ENCODE data around the gene AMN.

The AMN gene

DNA sequence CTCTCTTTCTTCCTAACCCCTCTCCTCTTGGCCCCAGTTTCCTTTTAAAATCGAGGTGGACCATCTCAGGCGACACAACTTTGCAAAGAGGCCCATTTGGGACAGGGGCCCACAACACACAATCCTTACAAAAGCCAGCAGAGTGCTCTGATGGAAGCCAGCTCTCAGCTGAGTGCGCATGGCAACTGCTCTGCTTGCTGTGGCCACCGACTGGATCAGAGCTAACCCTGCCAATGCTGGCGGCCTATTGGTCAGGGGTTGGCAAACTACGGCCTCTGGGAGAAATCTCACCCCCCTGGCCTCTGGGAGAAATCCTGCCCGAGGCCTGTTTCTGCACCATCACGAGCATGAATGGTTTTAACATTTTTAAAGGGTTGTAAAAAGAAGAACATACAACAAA, 55.0 kb downstream of the AMN start:
- no peak for TF ChIP-seq CTCF (IDR thresholded peaks at IDR 0.05; ENCODE audit: low read depth, low read length, missing control alignments)
- H3K4me3 ChIP-seq (ENCODE audit: low read depth, low read length): no peak overlapping the region
- no peak for DNase-seq (ENCODE audit: low read depth)

DNA sequence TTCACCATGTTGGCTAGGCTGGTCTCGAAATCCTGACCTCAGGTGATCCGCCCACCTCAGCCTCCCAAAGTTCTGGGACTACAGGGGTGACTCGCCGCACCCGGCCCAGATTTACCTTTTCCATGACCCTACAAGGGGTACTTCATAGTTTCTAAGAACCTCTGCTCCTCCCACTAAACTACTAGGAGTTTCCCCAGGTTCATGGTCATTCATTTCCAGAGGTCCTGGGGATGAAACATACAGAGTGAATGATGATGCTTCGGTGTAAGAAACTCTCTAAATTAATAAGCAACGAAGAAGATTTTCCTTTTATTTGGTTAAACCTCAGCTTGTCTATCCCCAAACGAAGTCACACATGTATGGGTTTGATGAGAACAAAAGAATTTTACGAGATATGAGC, 56.9 kb downstream of the AMN start:
- TF ChIP-seq CTCF (IDR thresholded peaks at IDR 0.05; ENCODE audit: low read depth, low read length, missing control alignments): no peak
- H3K4me3 ChIP-seq (ENCODE audit: low read depth, low read length): no peak overlapping the region
- no peak for DNase-seq (ENCODE audit: low read depth)

DNA sequence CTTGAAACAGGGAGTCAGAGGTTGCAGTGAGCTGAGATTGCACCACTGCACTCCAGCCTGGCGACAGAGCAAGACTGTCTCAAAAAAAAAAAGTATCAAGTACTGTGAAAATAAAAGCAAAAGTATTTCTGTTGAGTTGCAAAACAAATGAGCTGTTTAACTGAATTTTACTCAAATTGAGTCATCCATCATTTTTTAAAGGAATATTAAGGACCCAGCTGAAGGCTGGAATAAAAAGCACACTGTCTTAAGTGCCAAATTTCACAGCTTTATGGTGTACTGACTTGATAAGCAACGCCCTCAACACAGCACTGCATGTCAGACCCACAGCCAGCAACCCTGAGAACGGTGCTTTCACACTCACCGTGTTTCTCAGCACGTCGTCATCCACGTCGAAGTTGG, 57.9 kb downstream of the AMN start:
- no peak overlapping the region for H3K4me3 ChIP-seq (ENCODE audit: low read depth, low read length)
- no peak for TF ChIP-seq CTCF (IDR thresholded peaks at IDR 0.05; ENCODE audit: low read depth, low read length, missing control alignments)
- no peak for DNase-seq (ENCODE audit: low read depth)
